Fibroblast of lung (primary cell): ENCODE results near the gene CLPTM1.

Experiments
- CTCF ChIP-seq, 2 donors: IDR thresholded peaks in 1 of 2; conservative IDR thresholded peaks in 1 of 2; 1 replicate in 1 of 2; 2 replicates in 1 of 2; pipeline ENCODE4 v1.5.1; 2011 to 2012; ENCODE audit warnings: low read length in 2 of 2, control low read depth in 1 of 2, inconsistent platforms in 1 of 2, low read depth in 1 of 2, mild to moderate bottlenecking in 1 of 2
- EZH2 ChIP-seq: IDR thresholded peaks from 2 replicates; pipeline ENCODE4 v1.5.1; 2012; ENCODE audit warnings: low read length, control low read depth, mild to moderate bottlenecking; ENCODE audit errors: missing control alignments

- no peak for TF ChIP-seq EZH2
- TF ChIP-seq CTCF (conservative IDR thresholded peaks at IDR 0.05 in 1 of 2, IDR thresholded peaks at IDR 0.05 in 1 of 2; ENCODE audit: low read depth in 1 of 2, low read length in 2 of 2), result no peak
Measured at GRCh38 chr19:44986389-44986788, 31.2 kb downstream of the CLPTM1 start.
